OCI-M2 (cell line): ENCODE data around the gene CTSZ.
"Not testable (repeated sequence)": the region's sequence is repeated elsewhere in the genome, so short reads cannot be mapped to it uniquely, and the experiment has no call there.

Source experiments
- DNase-seq: peaks from one replicate; lab custom pipeline; 2025; ENCODE audit not compliant: unreplicated experiment; lab: John Stamatoyannopoulos, UW

The CTSZ gene

DNA sequence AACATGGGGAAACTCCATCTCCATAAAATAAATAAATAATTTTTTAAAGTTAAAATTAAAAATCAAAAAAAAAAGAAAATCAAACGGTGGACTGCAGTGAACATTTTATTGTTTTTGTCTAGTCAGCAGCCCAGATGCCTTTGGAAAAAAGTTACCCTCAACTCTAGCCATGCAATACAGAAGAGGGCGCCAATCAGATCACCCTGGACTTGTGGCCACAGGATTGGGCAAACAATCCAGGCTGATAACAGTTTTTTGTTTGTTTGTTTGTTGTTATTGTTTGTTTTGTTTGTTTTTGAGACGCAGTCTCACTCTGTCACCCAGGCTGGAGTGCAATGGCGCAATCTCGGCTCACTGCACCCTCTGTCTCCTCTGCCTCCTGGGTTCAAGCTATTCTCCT, 56.5 kb downstream of the CTSZ start:
- no peak for DNase-seq

GRCh38 chr20:58947797-58948388, 59.2 kb downstream of the CTSZ start:
- not testable (repeated sequence) for DNase-seq

DNA sequence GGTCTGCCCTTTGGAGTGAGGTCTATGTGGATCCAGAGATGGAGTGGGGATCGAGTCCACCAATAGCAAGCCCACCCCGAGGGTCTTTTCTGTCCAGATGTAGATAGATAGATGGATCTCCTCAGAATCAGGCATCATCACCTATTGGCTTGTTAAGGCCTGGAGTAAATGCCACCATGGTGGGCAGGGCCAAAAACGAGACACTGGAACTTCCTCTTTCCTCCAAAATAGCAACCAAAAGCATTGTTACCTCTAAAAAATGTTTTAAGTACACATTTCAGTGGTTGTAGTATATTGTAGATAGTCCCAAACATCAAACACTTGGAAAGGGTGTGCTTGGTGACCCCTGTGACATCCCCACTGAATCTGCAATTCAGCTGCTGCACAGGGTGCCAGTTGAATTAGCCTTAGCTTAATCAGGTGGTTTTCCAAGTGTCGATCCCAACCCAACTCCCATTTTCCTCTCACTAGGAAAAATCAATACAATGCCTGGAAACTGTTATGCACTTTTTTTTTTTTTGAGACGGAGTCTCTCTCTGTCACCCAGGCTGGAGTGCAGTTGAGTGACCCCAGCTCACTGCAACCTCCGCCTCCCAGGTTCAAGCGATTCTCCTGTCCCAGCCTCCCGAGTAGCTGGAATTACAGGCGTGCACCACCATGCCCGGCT, 61.0 kb downstream of the CTSZ start:
- no peak for DNase-seq
